CD14-positive monocyte (primary cell): ENCODE results near the gene NDC1. TPM values are rescaled to one million over a fixed set of nuclear protein-coding genes. Genes with fewer than 3 reads are reported as not detected.

Experiments
- DNase-seq, 3 donors: peaks; one replicate each; pipeline ENCODE4 v3.0.0-alpha.2; 2011 to 2022
- H2AFZ ChIP-seq: 2 replicates; pipeline ENCODE4 v1.6.0; 2012; ENCODE audit warnings: mild to moderate bottlenecking, low read depth, low read length, inconsistent platforms; ENCODE audit not compliant: insufficient read depth, poor library complexity, severe bottlenecking
- H3K27ac ChIP-seq, 2 donors: 1 replicate in 1 of 2; 2 replicates in 1 of 2; pipeline ENCODE4 v1.5.1; 2012 to 2013; ENCODE audit warnings: low read length in 2 of 2, control low read depth in 1 of 2, inconsistent platforms in 1 of 2, low read depth in 1 of 2, mild to moderate bottlenecking in 1 of 2
- H3K27me3 ChIP-seq, 2 donors: one replicate each; pipeline versions ENCODE4 v1.6.0 to v1.6.1; 2011 to 2013; ENCODE audit warnings: low read length in 2 of 2; ENCODE audit not compliant: control insufficient read depth in 2 of 2, insufficient read depth in 2 of 2
- H3K36me3 ChIP-seq, 2 donors: replicated peaks in 1 of 2; 1 replicate in 1 of 2; 2 replicates in 1 of 2; pipeline versions ENCODE4 v1.5.1 to v1.6.1; 2012 to 2013; ENCODE audit warnings: low read length in 2 of 2, control low read depth in 1 of 2, inconsistent platforms in 1 of 2, mild to moderate bottlenecking in 1 of 2; ENCODE audit not compliant: insufficient read depth in 2 of 2, control insufficient read depth in 1 of 2
- H3K4me1 ChIP-seq, 2 donors: 1 replicate in 1 of 2; 2 replicates in 1 of 2; pipeline versions ENCODE4 v1.5.1 to v1.6.1; 2012 to 2013; ENCODE audit warnings: low read length in 2 of 2, control low read depth in 1 of 2, inconsistent platforms in 1 of 2, mild to moderate bottlenecking in 1 of 2, moderate library complexity in 1 of 2; ENCODE audit not compliant: insufficient read depth in 2 of 2, control insufficient read depth in 1 of 2
- H3K4me2 ChIP-seq: replicated peaks from 2 replicates; pipeline ENCODE3; 2012; ENCODE audit warnings: low read length, moderate library complexity, mild to moderate bottlenecking; ENCODE audit not compliant: poor library complexity, severe bottlenecking; ENCODE audit errors: extremely low read depth
- H3K4me3 ChIP-seq, 3 experiments: fragments of 200-600 bp in 1 of 3; sonication (generic) in 1 of 3; replicated peaks in 1 of 3; 1 replicate in 2 of 3; 2 replicates in 1 of 3; pipeline ENCODE4 v1.5.1; 2011 to 2013; ENCODE audit warnings: low read length in 3 of 3, mild to moderate bottlenecking in 3 of 3, control low read depth in 2 of 3, low read depth in 2 of 3, inconsistent platforms in 1 of 3, moderate library complexity in 1 of 3
- H3K79me2 ChIP-seq: 2 replicates; pipeline ENCODE4 v1.6.0; 2012; ENCODE audit warnings: mild to moderate bottlenecking, control low read depth, inconsistent platforms, low read length, moderate library complexity; ENCODE audit not compliant: insufficient read depth
- H3K9ac ChIP-seq: 2 replicates; pipeline ENCODE4 v1.6.0; 2017; ENCODE audit warnings: low read length, mild to moderate bottlenecking; ENCODE audit not compliant: insufficient read depth, poor library complexity, severe bottlenecking
- H3K9me3 ChIP-seq, 2 donors: replicated peaks in 1 of 2; 1 replicate in 1 of 2; 2 replicates in 1 of 2; pipeline versions ENCODE4 v1.5.1 to v1.6.1; 2012 to 2013; ENCODE audit warnings: low read length in 2 of 2, control low read depth in 1 of 2; ENCODE audit not compliant: control insufficient read depth in 1 of 2, insufficient read depth in 1 of 2
- H4K20me1 ChIP-seq: 2 replicates; pipeline ENCODE4 v1.6.0; 2012; ENCODE audit warnings: mild to moderate bottlenecking, low read length, control low read depth, moderate library complexity; ENCODE audit not compliant: insufficient read depth
- H3K27ac Mint-ChIP-seq, 7 donors: one replicate each; pipeline ENCODE4 v1.8.0; 2020; ENCODE audit warnings: mild to moderate bottlenecking in 7 of 7, mixed read lengths in 7 of 7, moderate library complexity in 6 of 7, inconsistent platforms in 2 of 7
- H3K27me3 Mint-ChIP-seq, 3 donors: one replicate each; pipeline ENCODE4 v1.8.0; 2021 to 2022; ENCODE audit warnings: low read depth in 3 of 3, mild to moderate bottlenecking in 3 of 3, mixed read lengths in 3 of 3, moderate library complexity in 3 of 3, inconsistent platforms in 1 of 3
- H3K36me3 Mint-ChIP-seq, 2 donors: one replicate each; pipeline ENCODE4 v1.8.0; 2020; ENCODE audit warnings: mixed read lengths in 2 of 2, inconsistent platforms in 1 of 2, mild to moderate bottlenecking in 1 of 2
- H3K4me1 Mint-ChIP-seq: one replicate; pipeline ENCODE4 v1.8.0; 2020; ENCODE audit warnings: mild to moderate bottlenecking, mixed read lengths
- H3K4me3 Mint-ChIP-seq, 2 donors: one replicate each; pipeline ENCODE4 v1.8.0; 2020; ENCODE audit warnings: mild to moderate bottlenecking in 2 of 2, mixed read lengths in 2 of 2, moderate library complexity in 1 of 2
- H3K9me3 Mint-ChIP-seq, 7 donors: one replicate each; pipeline ENCODE4 v1.8.0; 2020 to 2022; ENCODE audit warnings: mixed read lengths in 7 of 7, mild to moderate bottlenecking in 6 of 7, moderate library complexity in 6 of 7, inconsistent platforms in 2 of 7
- WGBS: methylation state at CpG from one replicate; pipeline ENCODE4 v1.1.5; 2013; ENCODE audit warnings: missing lambda C conversion rate; ENCODE audit not compliant: insufficient coverage; 5-methylcytosine and 5-hydroxymethylcytosine counted together
- intact Hi-C, 2 donors: fragments of 100-400 bp; cut with micrococcal nuclease; formaldehyde crosslinking; loops; one replicate each; pipeline versions ENCODE4 v1.15.0 to v1.15.1; 2023
- polyA plus RNA-seq, 3 donors: library from polyadenylated mRNA; depleted of rRNA in 1 of 3; unstranded in 2 of 3; stranded (reverse) in 1 of 3; fragments of 300-500 nt in 2 of 3; fragments of >200 nt in 1 of 3; fragmentation: Illumina TruSeq in 2 of 3; gene quantifications; 1 replicate in 2 of 3; 2 replicates in 1 of 3; pipeline ENCODE4 v1.2.3, GENCODE V29; 2012 to 2021
- TF ChIP-seq, protein P1 (sequence below): fragments of 200-600 bp; IDR thresholded peaks from one replicate; pipeline ENCODE4 v1.8.0; 2022; ENCODE audit warnings: antibody characterized with exemption, mild to moderate bottlenecking

The NDC1 gene
- polyA plus RNA-seq, 3 donors, result 3.0 to 6.1 (median 4.7) TPM

DNA sequence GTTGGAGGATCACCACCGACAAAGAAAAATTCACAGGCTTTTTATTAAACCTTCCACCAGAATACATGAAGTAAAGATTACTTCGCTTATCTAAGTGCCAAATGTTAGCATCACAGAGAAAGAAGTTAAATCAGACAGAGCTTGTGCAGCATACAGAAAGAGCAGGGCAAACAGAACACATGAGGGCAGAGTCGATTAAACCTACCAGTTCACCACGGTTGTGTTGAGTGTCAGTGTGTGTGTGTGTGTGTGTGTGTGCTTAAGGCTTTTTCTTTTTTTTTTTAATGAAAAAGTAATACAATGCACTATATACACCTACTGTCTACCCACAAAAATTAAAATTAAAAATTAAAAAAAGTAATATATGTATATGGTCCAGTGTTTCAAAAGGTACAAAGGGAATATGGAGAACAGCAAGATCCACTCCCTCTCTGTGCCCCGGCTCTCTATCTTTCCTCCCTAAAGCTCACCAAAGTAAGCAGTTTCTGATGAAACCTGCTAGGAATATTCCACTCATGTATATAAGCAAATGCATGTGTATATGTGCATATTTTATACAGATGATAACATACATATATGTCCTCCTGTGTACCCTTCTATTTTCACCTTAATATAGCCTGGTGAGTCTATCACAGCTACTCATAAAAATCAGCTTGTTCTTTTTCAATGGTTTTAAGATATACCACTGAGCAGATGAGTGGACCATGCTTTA, 33.8 kb upstream of the NDC1 start:
- Histone ChIP-seq H3K4me2 (no peak overlapping the region), H3K79me2 (no peaks in the 10 kb centered on the region), H3K9ac (no peak overlapping the region), H3K9me3 (no peaks in the 10 kb centered on the region), H3K27me3 (no peaks in the 10 kb centered on the region), H3K27ac (no peak overlapping the region), H3K36me3 (peaks cover 73 to 90% of the 10 kb centered on the region in 2 donors), H3K4me3 (no peak overlapping the region), H4K20me1 (no peaks in the 10 kb centered on the region), H2AFZ (no peak overlapping the region), H3K4me1 (no peaks in the 10 kb centered on the region)
- no peak overlapping the region for H3K27ac Mint-ChIP-seq
- no peak for DNase-seq
- peaks cover 4% of the 10 kb centered on the region for H3K4me1 Mint-ChIP-seq
- no peaks in the 10 kb centered on the region for H3K27me3 Mint-ChIP-seq
- no peak overlapping the region for H3K4me3 Mint-ChIP-seq
- no CpG with 5 or more reads among the region's 5 CpGs for WGBS
- intact Hi-C loops, result no loop called here
- H3K9me3 Mint-ChIP-seq, result peaks cover 0 to 6% (median 0%) of the 10 kb centered on the region in 7 donors
- TF ChIP-seq, protein P1, sequence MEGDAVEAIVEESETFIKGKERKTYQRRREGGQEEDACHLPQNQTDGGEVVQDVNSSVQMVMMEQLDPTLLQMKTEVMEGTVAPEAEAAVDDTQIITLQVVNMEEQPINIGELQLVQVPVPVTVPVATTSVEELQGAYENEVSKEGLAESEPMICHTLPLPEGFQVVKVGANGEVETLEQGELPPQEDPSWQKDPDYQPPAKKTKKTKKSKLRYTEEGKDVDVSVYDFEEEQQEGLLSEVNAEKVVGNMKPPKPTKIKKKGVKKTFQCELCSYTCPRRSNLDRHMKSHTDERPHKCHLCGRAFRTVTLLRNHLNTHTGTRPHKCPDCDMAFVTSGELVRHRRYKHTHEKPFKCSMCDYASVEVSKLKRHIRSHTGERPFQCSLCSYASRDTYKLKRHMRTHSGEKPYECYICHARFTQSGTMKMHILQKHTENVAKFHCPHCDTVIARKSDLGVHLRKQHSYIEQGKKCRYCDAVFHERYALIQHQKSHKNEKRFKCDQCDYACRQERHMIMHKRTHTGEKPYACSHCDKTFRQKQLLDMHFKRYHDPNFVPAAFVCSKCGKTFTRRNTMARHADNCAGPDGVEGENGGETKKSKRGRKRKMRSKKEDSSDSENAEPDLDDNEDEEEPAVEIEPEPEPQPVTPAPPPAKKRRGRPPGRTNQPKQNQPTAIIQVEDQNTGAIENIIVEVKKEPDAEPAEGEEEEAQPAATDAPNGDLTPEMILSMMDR, result no peak
- H3K36me3 Mint-ChIP-seq, result peaks cover 71 to 88% of the 10 kb centered on the region in 2 donors

DNA sequence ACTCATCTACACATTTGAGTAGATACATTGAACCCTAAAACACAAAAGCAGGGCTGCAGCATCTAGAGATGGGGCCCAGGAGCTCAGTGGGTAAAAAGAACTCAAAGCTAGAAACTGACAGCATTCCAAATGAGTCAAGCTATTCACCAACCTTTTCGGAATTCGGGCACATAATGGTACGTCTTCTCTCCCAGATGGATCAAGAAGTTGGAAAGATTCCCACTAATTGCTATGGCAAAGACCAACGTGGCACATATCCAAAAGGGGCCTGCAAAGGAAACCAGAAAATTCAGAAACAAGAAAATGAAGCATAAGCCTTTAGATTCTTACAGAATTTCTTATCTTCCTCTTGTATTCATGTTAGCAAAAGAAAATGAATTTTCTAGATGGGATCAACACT, 33.1 kb upstream of the NDC1 start:
- Histone ChIP-seq H3K36me3 (peaks cover 73 to 90% of the 10 kb centered on the region in 2 donors), H3K4me3 (no peak overlapping the region), H3K9ac (no peak overlapping the region), H4K20me1 (no peaks in the 10 kb centered on the region), H3K79me2 (no peaks in the 10 kb centered on the region), H3K27me3 (no peaks in the 10 kb centered on the region), H2AFZ (no peak overlapping the region), H3K9me3 (no peaks in the 10 kb centered on the region), H3K27ac (no peak overlapping the region), H3K4me2 (no peak overlapping the region), H3K4me1 (no peaks in the 10 kb centered on the region)
- no peak overlapping the region for H3K27ac Mint-ChIP-seq
- no peaks in the 10 kb centered on the region for H3K27me3 Mint-ChIP-seq
- no peak overlapping the region for H3K4me3 Mint-ChIP-seq
- H3K9me3 Mint-ChIP-seq, result peaks cover 0 to 6% (median 0%) of the 10 kb centered on the region in 7 donors
- peaks cover 71 to 88% of the 10 kb centered on the region in 2 donors for H3K36me3 Mint-ChIP-seq
- intact Hi-C loops, result no loop called here
- H3K4me1 Mint-ChIP-seq, result peaks cover 4% of the 10 kb centered on the region
- DNase-seq, result no peak
- TF ChIP-seq, protein P1, result no peak
- 100% methylated on average over 3 of the region's 4 CpGs for WGBS
